PFSK-1 (cell line): Measurements from ENCODE around the gene IRX4.

Source experiments
- FOXP2 ChIP-seq: optimal IDR thresholded peaks from 2 replicates; pipeline ENCODE3; 2011; ENCODE audit warnings: borderline replicate concordance, control low read depth, inconsistent platforms; ENCODE audit not compliant: insufficient read depth; ENCODE audit errors: extremely low read length, extremely low read depth
- POLR2AphosphoS5 ChIP-seq: IDR thresholded peaks from 2 replicates; pipeline ENCODE4 v1.6.1; 2012; ENCODE audit warnings: low read depth, mild to moderate bottlenecking, control low read depth, low read length, moderate library complexity
- SIN3A ChIP-seq: IDR thresholded peaks from 2 replicates; pipeline ENCODE4 v1.6.1; 2012; ENCODE audit warnings: mild to moderate bottlenecking, low read length, moderate library complexity, borderline replicate concordance; ENCODE audit not compliant: insufficient read depth
- TAF1 ChIP-seq: IDR thresholded peaks from 2 replicates; pipeline ENCODE4 v1.6.1; 2012; ENCODE audit warnings: low read length, control low read depth, borderline replicate concordance; ENCODE audit not compliant: insufficient read depth
- TF ChIP-seq, protein P1 (sequence below), 2 experiments: IDR thresholded peaks; 2 replicates each; pipeline versions ENCODE4 v1.6.1 to v1.8.0; 2011 to 2012; ENCODE audit warnings: low read depth in 2 of 2, low read length in 2 of 2, control low read depth in 1 of 2, inconsistent platforms in 1 of 2, mild to moderate bottlenecking in 1 of 2, moderate library complexity in 1 of 2; ENCODE audit not compliant: insufficient read depth in 1 of 2

Gene IRX4

DNA sequence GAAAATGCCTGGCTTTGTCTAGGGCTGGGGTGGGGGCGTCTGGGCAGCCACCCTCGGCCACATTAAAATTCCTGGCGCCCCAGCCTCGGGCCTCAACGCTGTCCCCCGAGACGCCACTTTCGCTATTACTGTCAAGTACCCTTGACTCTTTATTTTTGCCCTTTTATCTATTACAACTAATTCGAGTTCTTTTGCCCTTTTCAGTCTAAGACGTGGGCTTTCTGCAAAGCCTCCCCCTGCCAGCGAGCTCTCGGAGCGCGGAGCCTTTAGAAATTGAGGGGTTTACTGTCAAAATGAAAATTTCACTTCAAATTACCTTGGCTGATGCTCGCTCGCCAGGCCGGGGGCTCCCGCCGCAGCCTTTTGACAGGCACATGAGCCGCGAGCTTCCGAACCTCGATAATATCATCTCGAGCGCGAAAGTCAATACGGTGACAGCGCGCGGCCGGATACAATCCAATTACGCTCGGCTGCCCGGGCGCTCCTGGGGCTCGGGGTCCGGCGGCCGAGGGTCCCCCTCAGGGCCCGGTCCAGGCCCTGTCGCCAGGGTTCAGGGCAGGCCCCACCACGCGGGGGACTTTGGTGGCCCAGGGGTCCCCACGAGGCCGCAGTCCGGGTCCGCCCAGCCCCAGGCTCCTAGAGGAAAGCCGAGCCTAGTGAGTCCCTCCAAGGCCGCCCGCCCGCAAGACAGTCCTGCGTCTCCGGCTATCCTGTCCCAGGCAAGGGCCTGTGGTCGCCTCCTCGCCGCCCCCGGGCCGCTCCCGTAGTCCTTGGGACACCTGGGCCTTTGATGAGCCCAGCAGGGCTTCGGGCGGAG is 6.7 kb downstream of the IRX4 start:
- no peak for TF ChIP-seq FOXP2
- TF ChIP-seq, protein P1, sequence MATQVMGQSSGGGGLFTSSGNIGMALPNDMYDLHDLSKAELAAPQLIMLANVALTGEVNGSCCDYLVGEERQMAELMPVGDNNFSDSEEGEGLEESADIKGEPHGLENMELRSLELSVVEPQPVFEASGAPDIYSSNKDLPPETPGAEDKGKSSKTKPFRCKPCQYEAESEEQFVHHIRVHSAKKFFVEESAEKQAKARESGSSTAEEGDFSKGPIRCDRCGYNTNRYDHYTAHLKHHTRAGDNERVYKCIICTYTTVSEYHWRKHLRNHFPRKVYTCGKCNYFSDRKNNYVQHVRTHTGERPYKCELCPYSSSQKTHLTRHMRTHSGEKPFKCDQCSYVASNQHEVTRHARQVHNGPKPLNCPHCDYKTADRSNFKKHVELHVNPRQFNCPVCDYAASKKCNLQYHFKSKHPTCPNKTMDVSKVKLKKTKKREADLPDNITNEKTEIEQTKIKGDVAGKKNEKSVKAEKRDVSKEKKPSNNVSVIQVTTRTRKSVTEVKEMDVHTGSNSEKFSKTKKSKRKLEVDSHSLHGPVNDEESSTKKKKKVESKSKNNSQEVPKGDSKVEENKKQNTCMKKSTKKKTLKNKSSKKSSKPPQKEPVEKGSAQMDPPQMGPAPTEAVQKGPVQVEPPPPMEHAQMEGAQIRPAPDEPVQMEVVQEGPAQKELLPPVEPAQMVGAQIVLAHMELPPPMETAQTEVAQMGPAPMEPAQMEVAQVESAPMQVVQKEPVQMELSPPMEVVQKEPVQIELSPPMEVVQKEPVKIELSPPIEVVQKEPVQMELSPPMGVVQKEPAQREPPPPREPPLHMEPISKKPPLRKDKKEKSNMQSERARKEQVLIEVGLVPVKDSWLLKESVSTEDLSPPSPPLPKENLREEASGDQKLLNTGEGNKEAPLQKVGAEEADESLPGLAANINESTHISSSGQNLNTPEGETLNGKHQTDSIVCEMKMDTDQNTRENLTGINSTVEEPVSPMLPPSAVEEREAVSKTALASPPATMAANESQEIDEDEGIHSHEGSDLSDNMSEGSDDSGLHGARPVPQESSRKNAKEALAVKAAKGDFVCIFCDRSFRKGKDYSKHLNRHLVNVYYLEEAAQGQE (IDR thresholded peaks at IDR 0.05; ENCODE audit: insufficient read depth in 1 of 2, low read depth in 2 of 2, low read length in 2 of 2), result no peak
- TF ChIP-seq SIN3A, result no peak
- TF ChIP-seq POLR2AphosphoS5, result no peak
- no peak for TF ChIP-seq TAF1

DNA sequence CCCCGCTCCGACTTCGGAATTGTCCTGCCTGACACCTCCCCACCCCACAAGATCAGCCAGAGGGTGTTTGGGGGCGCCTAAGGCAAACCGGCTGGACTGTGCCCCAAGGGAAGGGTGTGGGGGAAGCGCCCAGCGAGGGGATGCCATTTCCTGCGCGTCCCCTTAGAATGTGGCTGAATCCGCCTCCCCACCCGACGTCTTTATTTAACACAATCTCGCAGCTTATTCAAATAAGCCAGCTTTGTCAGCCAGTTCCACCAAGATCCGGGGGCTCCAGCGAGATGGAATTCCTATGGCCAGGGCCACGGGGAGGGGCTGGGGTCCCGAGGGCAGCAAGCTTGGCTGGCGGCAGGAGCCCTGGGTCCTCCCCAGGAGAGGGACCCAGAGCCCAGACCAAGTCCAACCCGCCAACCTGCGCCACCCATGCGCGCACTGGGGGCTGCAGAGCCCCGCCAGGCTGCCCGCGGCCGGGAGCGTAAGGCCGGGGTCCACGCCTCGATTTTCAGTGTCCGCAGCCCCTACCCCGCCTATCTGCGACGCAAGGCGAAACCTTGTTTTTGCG is 7.4 kb downstream of the IRX4 start:
- TF ChIP-seq POLR2AphosphoS5 (no peak), FOXP2 (no peak), SIN3A (no peak), TAF1 (no peak)
- TF ChIP-seq, protein P1 (IDR thresholded peaks at IDR 0.05; ENCODE audit: insufficient read depth in 1 of 2, low read depth in 2 of 2, low read length in 2 of 2), result no peak

DNA sequence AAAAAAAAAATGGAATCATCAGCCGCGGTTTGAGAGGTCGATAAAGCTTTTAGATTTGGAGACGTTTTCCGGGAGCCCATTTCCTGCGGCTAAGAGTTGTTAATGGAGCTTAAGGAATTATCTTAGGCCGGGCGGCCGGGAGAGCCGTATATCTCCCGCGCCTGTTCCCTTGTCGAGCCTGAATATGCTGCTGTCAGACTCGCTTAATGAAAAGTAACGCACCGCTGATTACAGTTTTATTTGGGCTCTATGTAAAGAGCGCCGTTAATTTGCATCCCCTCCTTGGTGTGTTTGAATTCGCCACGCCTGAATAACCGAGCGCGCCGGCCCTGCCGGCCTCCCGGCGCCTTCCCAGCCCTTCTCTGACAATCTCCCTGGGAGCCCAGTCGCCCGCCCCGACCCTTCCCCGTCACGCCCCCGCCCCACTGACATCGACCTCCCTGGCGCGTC is 7.9 kb downstream of the IRX4 start:
- TF ChIP-seq, protein P1 (IDR thresholded peaks at IDR 0.05; ENCODE audit: insufficient read depth in 1 of 2, low read depth in 2 of 2, low read length in 2 of 2), result no peak
- TF ChIP-seq FOXP2 (no peak), TAF1 (no peak), POLR2AphosphoS5 (no peak), SIN3A (no peak)

DNA sequence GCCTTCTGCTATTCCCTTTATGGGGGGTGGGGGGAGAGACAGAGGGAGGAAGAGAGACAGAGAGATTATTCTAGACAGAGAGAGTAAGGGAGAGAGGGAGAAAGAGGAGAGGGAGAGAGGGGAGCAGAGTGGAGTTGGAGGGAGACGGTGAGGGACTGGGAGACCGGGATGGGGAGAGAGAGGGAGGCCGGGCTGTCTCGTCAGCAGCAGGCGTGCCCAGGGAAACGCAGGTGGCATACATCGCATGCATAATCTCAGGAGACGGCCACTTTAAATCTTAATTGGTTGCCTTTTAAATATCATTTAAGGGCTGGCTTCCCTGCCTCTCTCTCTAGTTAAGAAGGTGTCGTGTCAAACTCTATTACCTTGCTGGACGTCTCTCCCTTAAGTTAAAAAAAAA is 8.4 kb downstream of the IRX4 start:
- TF ChIP-seq SIN3A, result no peak
- TF ChIP-seq, protein P1 (IDR thresholded peaks at IDR 0.05; ENCODE audit: insufficient read depth in 1 of 2, low read depth in 2 of 2, low read length in 2 of 2), result no peak
- TF ChIP-seq FOXP2, result no peak
- no peak for TF ChIP-seq TAF1
- no peak for TF ChIP-seq POLR2AphosphoS5
